ENCODE measurements around the gene PXYLP1. TPM values are rescaled to one million over a fixed set of nuclear protein-coding genes. Genes with fewer than 3 reads are reported as not detected.

Gene PXYLP1
- total and polyA plus RNA-seq, 10 of the 15 experiments (the other 5 are each of a cell fraction or from before 2014, with no cell fraction given): 0.06 to 1.7 (median 0.35) TPM

DNA sequence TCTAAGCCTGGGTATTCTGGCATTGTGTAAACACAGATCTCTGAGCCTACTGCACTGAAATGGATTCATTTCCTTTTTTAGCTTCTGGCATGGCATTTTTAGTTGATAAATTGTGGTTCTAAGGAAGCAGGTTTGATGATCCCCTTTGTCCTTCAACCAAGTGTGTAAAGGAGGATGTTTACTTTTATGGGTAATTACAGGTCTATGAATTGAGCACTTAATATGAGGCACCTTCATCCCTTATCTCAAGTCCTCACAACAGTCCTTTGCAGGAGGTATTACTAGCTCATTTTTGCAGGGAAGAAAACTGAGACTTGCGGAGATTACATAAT lies 105.9 kb downstream of the PXYLP1 start:
- in situ Hi-C loops (cut with MboI) (no loop called here), intact Hi-C loops (cut with micrococcal nuclease; ENCODE audit: unreplicated experiment) (loop anchor here (1.0 to 5.0 kb wide), 3 partner anchors 26 to 65 kb away; no protein-coding TSS in a partner anchor)
- ATAC-seq: peak; percentile 8
- RAD21 ChIA-PET (ENCODE audit: unreplicated experiment): interaction anchor here (0.6 to 5.9 kb wide), 19 partner anchors 8 to 691 kb away, joined by 3 to 53 read pairs (median 11); no protein-coding TSS in a partner anchor
- Histone ChIP-seq H3K27ac (ENCODE audit: control insufficient read depth, insufficient read depth) (peak overlapping the region; percentile 95), H3K4me3 (peak overlapping the region; percentile 33; the same call in 1 of the 2 replicates), H2AFZ (ENCODE audit: control insufficient read depth, low read depth, low read length) (peak overlapping the region; percentile 76), H3K9me3 (replicated peaks; ENCODE audit: control insufficient read depth, insufficient read depth, low read length) (peaks cover 5% of the 10 kb centered on the region), H3K27me3 (replicated peaks in 1 of 2; ENCODE audit: control insufficient read depth in 2 of 2, insufficient read depth in 2 of 2, low read length in 1 of 2) (no peaks in the 10 kb centered on the region), H3K4me2 (ENCODE audit: control insufficient read depth, insufficient read depth) (peak overlapping the region; percentile 84), H4K20me1 (ENCODE audit: control insufficient read depth, insufficient read depth) (no peaks in the 10 kb centered on the region), H3K4me1 (ENCODE audit: control insufficient read depth, insufficient read depth, low read length) (peaks cover 39% of the 10 kb centered on the region), H3K79me2 (ENCODE audit: control insufficient read depth, insufficient read depth, low read length) (no peaks in the 10 kb centered on the region), H3K36me3 (ENCODE audit: control insufficient read depth in 2 of 2, insufficient read depth in 2 of 2, low read length in 1 of 2) (no peaks in the 10 kb centered on the region), H3K9ac (ENCODE audit: control insufficient read depth, insufficient read depth, low read length) (peak overlapping the region; percentile 73)
- SMC1A ChIA-PET (ENCODE audit: uncharacterized antibody, unreplicated experiment): interaction anchor here (0.6 to 8.4 kb wide), 29 partner anchors 9 to 116 kb away, joined by 3 to 112 read pairs (median 8); partner anchors contain the start of gene ZBTB38
- POLR2A ChIA-PET: interaction anchor here (0.5 to 2.8 kb wide), 17 partner anchors 8 to 403 kb away, joined by 3 to 20 read pairs (median 5); no protein-coding TSS in a partner anchor
- TF ChIP-seq CREB1 (IDR thresholded peaks at IDR 0.05; ENCODE audit: low read depth) (0 out of 2 replicates have a peak, but pooled peaks have one; percentile 3), GATAD2B (conservative IDR thresholded peaks at IDR 0.05; ENCODE audit: low read depth) (no peak), POLR2AphosphoS5 (IDR thresholded peaks at IDR 0.05; ENCODE audit: low read length) (0 out of 2 replicates have a peak, but pooled peaks have one; percentile 60), SMAD1 (IDR thresholded peaks at IDR 0.05; ENCODE audit: low read depth, partially characterized antibody) (peak; percentile 41), RFX5 (IDR thresholded peaks at IDR 0.05; ENCODE audit: low read depth, low read length) (no peak), SMARCA5 (IDR thresholded peaks at IDR 0.05) (peak; percentile 43; the same call in 1 of the 2 replicates), TBL1XR1 (IDR thresholded peaks at IDR 0.05; ENCODE audit: low read depth, low read length) (no peak)
- TF ChIP-seq, protein P1, sequence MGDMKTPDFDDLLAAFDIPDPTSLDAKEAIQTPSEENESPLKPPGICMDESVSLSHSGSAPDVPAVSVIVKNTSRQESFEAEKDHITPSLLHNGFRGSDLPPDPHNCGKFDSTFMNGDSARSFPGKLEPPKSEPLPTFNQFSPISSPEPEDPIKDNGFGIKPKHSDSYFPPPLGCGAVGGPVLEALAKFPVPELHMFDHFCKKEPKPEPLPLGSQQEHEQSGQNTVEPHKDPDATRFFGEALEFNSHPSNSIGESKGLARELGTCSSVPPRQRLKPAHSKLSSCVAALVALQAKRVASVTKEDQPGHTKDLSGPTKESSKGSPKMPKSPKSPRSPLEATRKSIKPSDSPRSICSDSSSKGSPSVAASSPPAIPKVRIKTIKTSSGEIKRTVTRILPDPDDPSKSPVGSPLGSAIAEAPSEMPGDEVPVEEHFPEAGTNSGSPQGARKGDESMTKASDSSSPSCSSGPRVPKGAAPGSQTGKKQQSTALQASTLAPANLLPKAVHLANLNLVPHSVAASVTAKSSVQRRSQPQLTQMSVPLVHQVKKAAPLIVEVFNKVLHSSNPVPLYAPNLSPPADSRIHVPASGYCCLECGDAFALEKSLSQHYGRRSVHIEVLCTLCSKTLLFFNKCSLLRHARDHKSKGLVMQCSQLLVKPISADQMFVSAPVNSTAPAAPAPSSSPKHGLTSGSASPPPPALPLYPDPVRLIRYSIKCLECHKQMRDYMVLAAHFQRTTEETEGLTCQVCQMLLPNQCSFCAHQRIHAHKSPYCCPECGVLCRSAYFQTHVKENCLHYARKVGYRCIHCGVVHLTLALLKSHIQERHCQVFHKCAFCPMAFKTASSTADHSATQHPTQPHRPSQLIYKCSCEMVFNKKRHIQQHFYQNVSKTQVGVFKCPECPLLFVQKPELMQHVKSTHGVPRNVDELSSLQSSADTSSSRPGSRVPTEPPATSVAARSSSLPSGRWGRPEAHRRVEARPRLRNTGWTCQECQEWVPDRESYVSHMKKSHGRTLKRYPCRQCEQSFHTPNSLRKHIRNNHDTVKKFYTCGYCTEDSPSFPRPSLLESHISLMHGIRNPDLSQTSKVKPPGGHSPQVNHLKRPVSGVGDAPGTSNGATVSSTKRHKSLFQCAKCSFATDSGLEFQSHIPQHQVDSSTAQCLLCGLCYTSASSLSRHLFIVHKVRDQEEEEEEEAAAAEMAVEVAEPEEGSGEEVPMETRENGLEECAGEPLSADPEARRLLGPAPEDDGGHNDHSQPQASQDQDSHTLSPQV (IDR thresholded peaks at IDR 0.05): peak; percentile 59; the same call in 1 of the 2 replicates
- TF ChIP-seq, protein P2, sequence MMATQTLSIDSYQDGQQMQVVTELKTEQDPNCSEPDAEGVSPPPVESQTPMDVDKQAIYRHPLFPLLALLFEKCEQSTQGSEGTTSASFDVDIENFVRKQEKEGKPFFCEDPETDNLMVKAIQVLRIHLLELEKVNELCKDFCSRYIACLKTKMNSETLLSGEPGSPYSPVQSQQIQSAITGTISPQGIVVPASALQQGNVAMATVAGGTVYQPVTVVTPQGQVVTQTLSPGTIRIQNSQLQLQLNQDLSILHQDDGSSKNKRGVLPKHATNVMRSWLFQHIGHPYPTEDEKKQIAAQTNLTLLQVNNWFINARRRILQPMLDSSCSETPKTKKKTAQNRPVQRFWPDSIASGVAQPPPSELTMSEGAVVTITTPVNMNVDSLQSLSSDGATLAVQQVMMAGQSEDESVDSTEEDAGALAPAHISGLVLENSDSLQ (IDR thresholded peaks at IDR 0.05): no peak
- 69% methylated on average over 1 of the region's 1 CpG for WGBS (ENCODE audit: insufficient coverage, insufficient replicate concordance, low lambda C conversion rate, missing lambda C conversion rate)
- no TSS peak for BruUV-seq (replicated peaks)
- DNase-seq (ENCODE audit: low read depth, low spot score): no peak
- CTCF ChIA-PET: interaction anchor here (0.8 to 8.0 kb wide), 16 partner anchors 9 to 117 kb away, joined by 3 to 83 read pairs (median 6); no protein-coding TSS in a partner anchor
- no peak for FAIRE-seq

All from GM12878 (cell line).